ENCODE results near the gene SPTBN4. TPM values are rescaled to one million over a fixed set of nuclear protein-coding genes. Genes with fewer than 3 reads are reported as not detected.

SPTBN4 gene
- total and polyA plus RNA-seq, 10 of the 15 experiments (the other 5 are each of a cell fraction or from before 2014, with no cell fraction given) = 0.04 to 1.1 (median 0.34) TPM; not detected in 1

- ChIA-PET RAD21 (ENCODE audit: unreplicated experiment) (no interaction called here), CTCF (interaction anchor here (5.2 kb wide), 1 partner anchor 13 kb away, joined by 33 read pairs; the partner anchor contains the start of gene BLVRB), POLR2A (no interaction called here), SMC1A (ENCODE audit: uncharacterized antibody, unreplicated experiment) (interaction anchor here (0.7 kb wide), 1 partner anchor 147 kb away, joined by 3 read pairs; no protein-coding TSS in a partner anchor)
- TF ChIP-seq NFYB (IDR thresholded peaks at IDR 0.05; ENCODE audit: insufficient read depth, low read depth, low read length) (no peak), BACH1 (IDR thresholded peaks at IDR 0.05; ENCODE audit: borderline replicate concordance) (no peak), CHD1 (IDR thresholded peaks at IDR 0.05; ENCODE audit: low read depth, low read length) (no peak), BCL11A (IDR thresholded peaks at IDR 0.05; ENCODE audit: low read depth, low read length) (no peak), ATF3 (IDR thresholded peaks at IDR 0.05; ENCODE audit: borderline replicate concordance, extremely low read depth, low read depth, low read length) (no peak), RB1 (IDR thresholded peaks at IDR 0.05; ENCODE audit: borderline replicate concordance) (no peak), SREBF2 (IDR thresholded peaks at IDR 0.05; ENCODE audit: low read length) (no peak), CREB1 (IDR thresholded peaks at IDR 0.05; ENCODE audit: low read depth) (no peak), SUPT20H (IDR thresholded peaks at IDR 0.05; ENCODE audit: borderline replicate concordance, control insufficient read depth, low read depth, low read length) (no peak), TARDBP (IDR thresholded peaks at IDR 0.05; ENCODE audit: borderline replicate concordance) (no peak), HDAC2 (IDR thresholded peaks at IDR 0.05) (no peak), NR2C2 (IDR thresholded peaks at IDR 0.05; ENCODE audit: borderline replicate concordance, control insufficient read depth, insufficient read length, low read depth) (no peak), MXI1 (IDR thresholded peaks at IDR 0.05; ENCODE audit: low read depth, low read length) (no peak), ZNF217 (IDR thresholded peaks at IDR 0.05) (no peak)
- in situ Hi-C loops (cut with MboI) = no loop called here
- Histone ChIP-seq H3K79me2 (ENCODE audit: control insufficient read depth, insufficient read depth, low read length) (no peaks in the 10 kb centered on the region), H2AFZ (ENCODE audit: control insufficient read depth, low read depth, low read length) (no peak overlapping the region), H4K20me1 (ENCODE audit: control insufficient read depth, insufficient read depth) (no peaks in the 10 kb centered on the region), H3K4me3 (no peak overlapping the region), H3K27ac (ENCODE audit: control insufficient read depth, insufficient read depth) (no peak overlapping the region), H3K27me3 (replicated peaks in 1 of 2; ENCODE audit: control insufficient read depth in 2 of 2, insufficient read depth in 2 of 2, low read length in 1 of 2) (no peaks in the 10 kb centered on the region), H3K36me3 (ENCODE audit: control insufficient read depth in 2 of 2, insufficient read depth in 2 of 2, low read length in 1 of 2) (no peaks in the 10 kb centered on the region), H3K9me3 (replicated peaks; ENCODE audit: control insufficient read depth, insufficient read depth, low read length) (no peaks in the 10 kb centered on the region), H3K4me2 (ENCODE audit: control insufficient read depth, insufficient read depth) (no peak overlapping the region), H3K9ac (ENCODE audit: control insufficient read depth, insufficient read depth, low read length) (no peak overlapping the region), H3K4me1 (ENCODE audit: control insufficient read depth, insufficient read depth, low read length) (no peaks in the 10 kb centered on the region)
- intact Hi-C loops (cut with micrococcal nuclease; ENCODE audit: unreplicated experiment) = no loop called here
- BruUV-seq (replicated peaks) = no TSS peak
- DNase-seq (ENCODE audit: low read depth, low spot score) = no peak
- FAIRE-seq = no peak
- no peak for ATAC-seq
- WGBS (ENCODE audit: insufficient coverage, insufficient replicate concordance, low lambda C conversion rate, missing lambda C conversion rate) = 71% methylated on average over 5 of the region's 5 CpGs
Measured at GRCh38 chr19:40452016-40452415, 14.8 kb upstream of the SPTBN4 start.
